ENCODE results near the gene PIGU.

Gene PIGU

DNA sequence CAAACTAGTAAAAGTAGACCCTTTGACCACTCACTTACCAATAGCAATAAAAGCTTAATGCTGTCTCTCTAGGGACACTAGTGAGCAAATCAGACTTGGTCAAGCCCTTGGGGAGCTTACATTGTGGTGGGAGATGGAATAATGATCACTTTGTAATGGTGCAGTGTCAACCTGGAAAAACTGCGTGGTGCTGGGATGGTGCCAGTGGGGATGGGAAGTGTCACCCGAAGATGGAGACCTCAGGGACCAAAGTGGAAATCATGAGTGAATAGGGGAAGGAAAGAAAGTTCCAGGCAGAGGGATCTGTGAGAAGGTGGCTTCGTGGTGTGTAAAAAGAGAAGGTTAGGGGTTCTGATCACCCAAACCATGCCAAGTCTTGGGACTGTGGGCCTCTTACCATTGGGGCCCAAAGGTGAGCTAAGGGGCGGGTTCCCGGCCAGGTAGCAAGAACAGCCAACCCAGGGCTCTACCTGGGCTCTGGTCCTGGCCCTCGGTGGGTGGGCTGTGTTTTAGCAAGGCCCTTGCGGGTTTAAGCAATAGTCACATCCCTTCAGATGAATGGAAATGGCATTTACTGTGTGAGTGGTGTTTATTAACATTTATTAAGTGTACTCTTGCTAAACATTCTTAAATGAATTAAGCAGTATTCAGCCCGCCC lies 145.2 kb downstream of the PIGU start (continued):
- TF ChIP-seq TSHZ1 (tag by site-specific recombination; IDR thresholded peaks at IDR 0.05; ENCODE audit: borderline replicate concordance) (no peak), ZNF530 (tag by site-specific recombination; IDR thresholded peaks at IDR 0.05; ENCODE audit: low read depth) (no peak), ZNF701 (tag by site-specific recombination; IDR thresholded peaks at IDR 0.05) (no peak), OVOL3 (tag by site-specific recombination; IDR thresholded peaks at IDR 0.05) (no peak), ZNF501 (tag by site-specific recombination; IDR thresholded peaks at IDR 0.05) (no peak), ZNF558 (tag by site-specific recombination; IDR thresholded peaks at IDR 0.05) (no peak), ZBTB20 (tag by site-specific recombination; IDR thresholded peaks at IDR 0.05) (no peak), ZNF555 (tag by site-specific recombination; conservative IDR thresholded peaks at IDR 0.05) (no peak), ZBTB17 (tag by site-specific recombination; IDR thresholded peaks at IDR 0.05) (no peak), ZBTB48 (tag by site-specific recombination; IDR thresholded peaks at IDR 0.05) (no peak), ZNF18 (tag by site-specific recombination; IDR thresholded peaks at IDR 0.05) (no peak)

- ChIA-PET CTCF (interaction anchor here (0.5 to 4.2 kb wide), 7 partner anchors 8 to 239 kb away, joined by 3 to 22 read pairs (median 6); no protein-coding TSS in a partner anchor), POLR2A (no interaction called here)
- peaks cover 3 to 90% of the 10 kb centered on the region in 2 experiments; a peak in 2 of 3 replicates for H3K36me3 ChIP-seq (ENCODE audit: control insufficient read depth in 2 of 2, insufficient read depth in 1 of 2, low read length in 2 of 2)
- H3K4me3 ChIP-seq (ENCODE audit: low read depth, low read length) = no peak overlapping the region
- no peak overlapping the region for H3K27ac ChIP-seq (ENCODE audit: extremely low read depth, low read depth, low read length)
- peaks cover 8% of the 10 kb centered on the region for H3K4me1 ChIP-seq (ENCODE audit: control insufficient read depth, insufficient read depth, low read length)
- H3K9me3 ChIP-seq (ENCODE audit: control insufficient read depth, insufficient read depth, low read depth, low read length) = no peaks in the 10 kb centered on the region
- no peak for TF ChIP-seq ZNF837 (tag by site-specific recombination; IDR thresholded peaks at IDR 0.05)
- TF ChIP-seq HOXC10 (CRISPR knock-in tag; IDR thresholded peaks at IDR 0.05) = no peak
- TF ChIP-seq ZNF621 (tag by site-specific recombination; IDR thresholded peaks at IDR 0.05) = no peak
- no peak for TF ChIP-seq ZFP3 (tag by site-specific recombination; IDR thresholded peaks at IDR 0.05; ENCODE audit: low read depth)
- no peak for TF ChIP-seq BCL11B (tag by site-specific recombination; IDR thresholded peaks at IDR 0.05; ENCODE audit: low read depth)
- no peak for TF ChIP-seq ZNF830 (tag by site-specific recombination; IDR thresholded peaks at IDR 0.05; ENCODE audit: low read depth)
- no peak for TF ChIP-seq ZNF76 (tag by site-specific recombination; IDR thresholded peaks at IDR 0.05; ENCODE audit: borderline replicate concordance, low read depth)
- TF ChIP-seq SCRT2 (tag by site-specific recombination; IDR thresholded peaks at IDR 0.05) = no peak
- no peak for TF ChIP-seq HOXD13 (CRISPR knock-in tag; IDR thresholded peaks at IDR 0.05; ENCODE audit: borderline replicate concordance)
- no peak for TF ChIP-seq ZNF16 (tag by site-specific recombination; IDR thresholded peaks at IDR 0.05; ENCODE audit: low read depth)
- TF ChIP-seq ZNF121 (tag by site-specific recombination; IDR thresholded peaks at IDR 0.05) = no peak
- TF ChIP-seq, protein P1, sequence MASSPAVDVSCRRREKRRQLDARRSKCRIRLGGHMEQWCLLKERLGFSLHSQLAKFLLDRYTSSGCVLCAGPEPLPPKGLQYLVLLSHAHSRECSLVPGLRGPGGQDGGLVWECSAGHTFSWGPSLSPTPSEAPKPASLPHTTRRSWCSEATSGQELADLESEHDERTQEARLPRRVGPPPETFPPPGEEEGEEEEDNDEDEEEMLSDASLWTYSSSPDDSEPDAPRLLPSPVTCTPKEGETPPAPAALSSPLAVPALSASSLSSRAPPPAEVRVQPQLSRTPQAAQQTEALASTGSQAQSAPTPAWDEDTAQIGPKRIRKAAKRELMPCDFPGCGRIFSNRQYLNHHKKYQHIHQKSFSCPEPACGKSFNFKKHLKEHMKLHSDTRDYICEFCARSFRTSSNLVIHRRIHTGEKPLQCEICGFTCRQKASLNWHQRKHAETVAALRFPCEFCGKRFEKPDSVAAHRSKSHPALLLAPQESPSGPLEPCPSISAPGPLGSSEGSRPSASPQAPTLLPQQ (tag by site-specific recombination; IDR thresholded peaks at IDR 0.05) = no peak
- TF ChIP-seq, protein P2, sequence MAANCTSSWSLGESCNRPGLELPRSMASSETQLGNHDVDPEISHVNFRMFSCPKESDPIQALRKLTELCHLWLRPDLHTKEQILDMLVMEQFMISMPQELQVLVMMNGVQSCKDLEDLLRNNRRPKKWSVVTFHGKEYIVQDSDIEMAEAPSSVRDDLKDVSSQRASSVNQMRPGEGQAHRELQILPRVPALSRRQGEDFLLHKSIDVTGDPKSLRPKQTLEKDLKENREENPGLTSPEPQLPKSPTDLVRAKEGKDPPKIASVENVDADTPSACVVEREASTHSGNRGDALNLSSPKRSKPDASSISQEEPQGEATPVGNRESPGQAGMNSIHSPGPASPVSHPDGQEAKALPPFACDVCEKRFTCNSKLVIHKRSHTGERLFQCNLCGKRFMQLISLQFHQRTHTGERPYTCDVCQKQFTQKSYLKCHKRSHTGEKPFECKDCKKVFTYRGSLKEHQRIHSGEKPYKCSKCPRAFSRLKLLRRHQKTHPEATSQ (tag by site-specific recombination; IDR thresholded peaks at IDR 0.05) = no peak
- no peak for TF ChIP-seq ZNF624 (tag by site-specific recombination; IDR thresholded peaks at IDR 0.05)
- no peak for TF ChIP-seq ZNF707 (tag by site-specific recombination; IDR thresholded peaks at IDR 0.05)
- TF ChIP-seq ZNF341 (tag by site-specific recombination; IDR thresholded peaks at IDR 0.05; ENCODE audit: low read depth) = no peak
- no peak for TF ChIP-seq ZNF513 (tag by site-specific recombination; IDR thresholded peaks at IDR 0.05)
Observed at GRCh38 chr20:34530342-34530741, 146.6 kb downstream of the PIGU start.

All from HEK293 (cell line).